DMS53 treated with DMSO at 0.1 percent for 48 hours (cell line): ENCODE results near the gene RXRA.

Experiments used
- DNase-seq: peaks from one replicate; lab custom pipeline; 2025; ENCODE audit not compliant: unreplicated experiment; lab: John Stamatoyannopoulos, UW

RXRA gene

DNA sequence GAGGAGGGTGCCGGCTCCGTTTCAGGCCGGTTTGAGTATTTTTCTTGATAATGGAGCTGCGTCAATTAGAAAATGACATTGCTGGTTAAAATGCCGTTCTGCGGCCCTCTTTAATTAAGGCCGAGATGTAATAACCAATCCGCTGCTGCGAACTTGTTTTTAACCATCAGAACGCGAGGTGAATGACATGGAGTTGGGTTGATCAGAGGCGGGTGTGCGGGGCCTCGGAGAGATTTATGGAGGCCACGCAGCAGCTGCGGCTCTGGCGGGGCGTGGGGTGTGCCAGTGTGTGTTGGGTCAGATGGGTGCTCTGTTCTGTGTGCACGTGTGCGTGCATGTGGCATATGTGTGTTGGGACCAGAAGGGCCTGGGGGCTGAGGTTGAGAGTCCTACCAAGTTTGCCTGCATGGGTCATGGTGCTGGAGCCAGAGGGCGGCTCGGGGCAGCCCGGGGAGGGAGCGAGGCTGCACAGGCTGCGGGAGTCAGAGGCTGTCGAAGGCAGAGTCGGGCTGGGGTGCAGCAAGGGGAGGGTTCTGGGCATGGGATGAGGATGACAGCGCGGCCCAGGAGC, 25.4 kb downstream of the RXRA start:
- DNase-seq: no peak

DNA sequence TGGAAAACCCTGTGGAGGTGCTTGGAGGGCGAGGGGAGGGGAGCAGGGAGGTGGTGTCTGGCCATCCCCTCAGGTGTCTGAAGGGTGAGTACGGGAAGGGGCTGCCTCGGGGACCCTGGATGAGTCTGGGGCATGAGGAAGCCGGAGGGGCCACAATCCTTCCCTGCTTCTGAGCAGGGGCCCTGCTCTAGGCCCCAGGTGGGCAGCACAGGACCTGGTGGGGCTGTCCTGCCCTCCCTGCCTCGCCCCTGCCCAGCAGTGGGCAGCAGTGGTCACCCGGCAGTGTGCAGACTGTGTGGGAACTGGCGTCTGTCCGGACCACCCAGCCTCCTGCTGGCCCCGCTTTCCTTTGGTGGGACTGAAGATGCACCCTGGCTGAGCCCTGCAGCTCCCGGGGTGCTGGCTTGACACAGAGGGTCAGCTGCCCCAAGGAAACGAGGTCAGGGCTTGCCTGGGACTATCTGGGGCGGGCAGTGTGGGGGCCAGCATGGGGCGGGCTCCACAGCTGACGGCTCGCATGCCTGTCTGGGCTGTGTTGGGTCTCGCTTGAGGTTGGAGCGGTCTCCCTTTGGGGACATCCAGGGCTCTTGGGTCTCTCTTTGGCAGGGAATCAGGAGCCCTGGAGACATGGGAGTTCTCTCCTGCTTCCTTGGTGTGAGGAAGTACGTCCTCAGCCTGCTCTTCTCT, 26.1 kb downstream of the RXRA start:
- DNase-seq: no peak

- DNase-seq: no peak
Observed at GRCh38 chr9:134353539-134353938, 27.3 kb downstream of the RXRA start.

GRCh38 chr9:134355158-134355557, 28.9 kb downstream of the RXRA start:
- DNase-seq: no peak

DNA sequence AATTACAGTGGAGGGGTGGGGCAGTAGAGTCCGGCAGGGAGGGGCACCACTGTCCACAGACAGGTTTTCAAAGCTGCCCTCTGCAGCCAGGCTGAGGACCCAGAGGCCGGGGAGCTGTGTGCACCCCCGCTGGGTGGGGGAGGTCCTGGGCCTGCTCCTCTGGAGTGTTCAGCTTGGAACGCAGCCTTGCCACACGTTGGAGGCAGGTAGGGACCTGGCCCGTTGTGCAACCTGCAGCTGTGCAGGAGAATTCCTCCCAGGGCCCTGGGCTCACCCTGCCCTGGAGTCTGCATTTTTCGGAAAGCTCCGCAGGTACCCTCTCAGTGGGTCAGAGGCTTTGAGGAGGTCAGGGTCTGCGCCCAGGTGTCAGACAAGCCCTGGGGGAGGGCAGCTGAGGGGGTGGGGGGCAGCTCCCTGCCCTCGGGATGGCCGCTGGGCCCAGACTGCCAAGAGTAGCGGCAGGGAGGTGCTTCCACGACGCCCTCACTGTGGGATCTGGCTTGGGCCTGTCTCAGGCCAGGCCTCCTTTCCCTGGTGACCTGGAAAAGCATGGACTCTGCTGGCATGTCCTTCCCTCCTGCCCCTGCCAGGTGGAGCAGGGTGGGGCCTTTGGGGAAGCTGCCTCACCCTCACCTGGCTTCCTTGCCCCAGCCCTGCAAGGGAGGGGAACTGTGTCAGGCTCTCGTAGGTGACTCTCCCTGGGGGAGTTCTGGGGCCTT, 29.5 kb downstream of the RXRA start:
- no peak for DNase-seq

DNA sequence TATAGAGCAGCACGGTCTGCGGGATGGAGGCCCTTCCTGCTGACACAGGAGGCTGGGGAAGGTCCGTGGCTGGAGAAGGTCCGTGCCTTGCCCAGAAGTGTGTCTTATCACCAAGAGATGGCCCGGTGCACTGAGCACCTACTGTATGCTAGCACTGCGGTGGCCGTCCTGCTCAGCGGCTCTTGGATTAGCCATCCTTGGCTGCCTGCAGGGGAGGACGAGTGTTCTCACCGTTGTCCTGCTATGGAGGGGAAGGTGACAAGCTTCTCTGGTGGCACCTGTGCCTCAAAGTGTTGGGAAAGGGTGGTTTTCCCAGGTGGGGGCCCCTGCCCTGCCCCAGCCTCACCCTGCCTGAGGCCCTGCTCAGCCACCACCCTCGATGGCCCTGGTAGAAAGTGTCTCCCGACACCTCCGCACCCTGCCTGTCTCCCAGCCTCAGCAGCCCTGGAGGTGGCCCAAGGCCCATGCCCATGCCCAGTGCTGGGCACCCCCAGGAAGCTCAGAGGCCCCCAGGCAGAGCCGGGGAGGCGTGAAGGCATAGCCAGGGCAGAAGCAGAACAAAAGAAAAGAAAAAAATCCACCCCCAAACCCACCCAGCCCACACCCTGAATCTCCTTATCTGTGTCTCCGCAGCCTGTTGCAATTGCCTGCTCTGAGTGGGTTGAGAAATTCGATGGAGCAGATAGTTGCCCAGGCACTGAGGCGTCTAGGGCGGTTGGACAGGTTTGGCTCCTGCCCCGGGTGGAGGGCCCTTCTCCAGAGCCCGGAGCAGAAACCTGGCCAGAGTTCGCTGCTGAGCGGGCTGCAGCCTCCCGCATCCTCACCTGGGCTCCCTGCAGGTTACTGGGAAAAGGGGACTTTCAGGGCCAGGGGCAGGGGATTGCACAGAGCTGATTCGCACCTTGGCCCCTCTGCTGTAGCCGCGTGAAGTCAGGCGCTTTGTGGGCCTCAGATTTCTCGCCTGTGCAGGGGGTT, 30.5 kb downstream of the RXRA start:
- no peak for DNase-seq

DNA sequence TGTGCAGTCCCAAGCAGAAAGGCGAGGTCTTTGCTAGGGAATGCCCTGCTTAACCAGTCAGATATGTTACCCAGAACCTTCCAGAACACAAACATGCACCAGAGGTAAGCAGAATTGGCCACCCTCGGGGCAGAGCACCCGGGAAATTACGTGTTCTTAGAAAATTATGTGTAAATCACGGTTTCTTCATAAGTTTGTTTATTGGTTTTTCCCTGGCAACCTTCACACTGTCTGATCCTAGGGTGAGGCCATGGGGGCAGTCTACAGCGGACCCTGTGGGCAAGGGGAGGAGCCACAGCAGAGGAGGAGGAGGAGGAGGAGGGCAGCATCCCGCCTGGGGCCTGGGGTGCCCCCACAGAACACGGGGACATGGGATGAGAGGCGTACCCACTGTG, 31.4 kb downstream of the RXRA start:
- DNase-seq: no peak

DNA sequence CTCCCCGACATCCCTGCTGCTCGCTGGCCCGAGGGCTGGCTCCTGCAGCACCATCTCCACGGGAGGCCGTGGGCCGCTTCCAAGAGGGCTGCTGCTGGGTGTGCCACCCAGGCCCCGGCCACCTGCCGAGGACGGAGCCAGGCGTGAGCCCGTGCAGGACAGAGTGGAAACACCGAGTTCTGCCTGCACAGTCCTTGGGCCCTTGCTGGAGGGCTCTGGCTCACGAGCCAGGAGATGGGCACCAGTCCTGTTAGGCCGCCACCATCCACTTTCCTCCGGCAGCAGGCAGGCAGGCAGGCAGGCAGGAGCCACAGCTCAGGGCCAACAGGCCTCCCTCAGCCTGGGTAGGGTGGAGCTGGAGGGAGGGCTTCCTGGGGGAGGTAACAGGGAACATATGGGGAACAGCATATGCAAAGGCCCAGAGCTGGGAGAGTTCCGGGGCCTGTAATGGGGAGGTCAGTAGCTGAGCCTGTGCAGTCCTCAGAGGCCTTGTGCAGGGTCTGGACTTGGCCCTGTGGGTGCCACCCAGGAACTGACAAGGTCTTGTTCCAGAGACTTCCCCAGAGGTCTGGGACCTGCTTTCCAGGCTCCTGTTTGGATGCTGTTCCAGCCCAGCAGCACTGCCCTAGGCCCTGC, 31.9 kb downstream of the RXRA start:
- no peak for DNase-seq

DNA sequence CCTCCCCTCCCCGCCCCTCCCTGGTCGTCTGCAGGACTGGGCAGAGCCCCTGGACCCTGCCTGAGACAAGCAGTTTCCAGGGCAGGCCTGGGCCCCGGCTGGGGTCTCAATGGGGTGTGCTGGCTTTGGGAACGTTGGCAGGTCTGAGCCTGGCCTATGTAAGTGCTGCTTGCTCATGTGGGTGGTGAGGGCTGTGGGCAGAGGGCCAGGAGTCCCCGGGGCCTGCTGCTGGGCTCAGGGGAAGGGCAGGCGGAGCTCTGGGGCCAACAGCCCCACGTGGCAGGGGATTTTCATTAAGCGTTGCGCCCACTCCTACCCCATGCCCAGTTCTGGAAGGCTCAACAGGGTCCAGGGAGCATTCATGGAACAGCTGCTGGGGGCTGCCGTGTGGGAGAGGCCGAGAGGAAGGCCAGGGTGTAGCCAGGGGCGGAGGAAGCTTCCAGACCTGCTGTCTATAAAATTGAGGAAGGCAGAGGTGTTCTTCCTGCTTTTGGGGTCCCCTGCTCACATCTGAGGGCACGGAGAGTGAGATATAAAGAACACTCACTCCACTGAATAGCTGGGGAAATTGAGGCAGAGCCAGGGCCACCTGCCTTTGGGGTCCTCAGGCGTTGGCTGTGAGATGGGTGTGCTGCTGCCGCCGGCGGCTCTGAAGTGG, 32.5 kb downstream of the RXRA start:
- DNase-seq: no peak

- DNase-seq: no peak
Observed at GRCh38 chr9:134359493-134360179, 33.4 kb downstream of the RXRA start.

DNA sequence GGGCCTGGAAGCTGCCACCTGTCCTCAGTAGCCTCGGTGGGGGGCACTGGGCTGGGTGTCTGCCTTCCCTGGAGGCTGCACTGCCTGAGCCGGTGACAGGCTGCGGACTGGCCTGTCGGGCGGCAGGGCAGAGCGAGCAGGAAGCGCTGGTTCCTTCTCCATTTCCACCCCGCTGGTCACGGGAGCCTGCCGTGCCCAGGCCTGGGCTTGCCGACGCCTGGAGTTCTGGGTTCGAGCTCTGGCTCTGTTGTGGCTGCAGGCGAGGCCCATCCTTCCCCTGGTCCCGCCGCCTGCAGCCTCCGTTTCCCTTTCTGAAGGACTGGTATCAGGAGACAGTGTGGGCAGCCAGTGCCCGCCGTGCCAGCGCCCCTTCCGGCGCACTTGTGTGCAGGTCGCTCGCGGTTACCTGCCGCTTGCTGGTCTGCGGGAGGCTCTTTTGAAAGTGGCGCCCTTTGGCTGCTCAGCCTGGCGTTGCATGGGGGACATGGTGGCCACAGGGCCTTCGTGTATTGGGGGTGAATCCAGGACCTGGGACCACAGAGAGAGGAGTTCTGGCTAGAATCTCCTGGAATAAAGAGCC, 34.0 kb downstream of the RXRA start:
- no peak for DNase-seq

- no peak for DNase-seq
Observed at GRCh38 chr9:134360897-134361296, 34.6 kb downstream of the RXRA start.

DNA sequence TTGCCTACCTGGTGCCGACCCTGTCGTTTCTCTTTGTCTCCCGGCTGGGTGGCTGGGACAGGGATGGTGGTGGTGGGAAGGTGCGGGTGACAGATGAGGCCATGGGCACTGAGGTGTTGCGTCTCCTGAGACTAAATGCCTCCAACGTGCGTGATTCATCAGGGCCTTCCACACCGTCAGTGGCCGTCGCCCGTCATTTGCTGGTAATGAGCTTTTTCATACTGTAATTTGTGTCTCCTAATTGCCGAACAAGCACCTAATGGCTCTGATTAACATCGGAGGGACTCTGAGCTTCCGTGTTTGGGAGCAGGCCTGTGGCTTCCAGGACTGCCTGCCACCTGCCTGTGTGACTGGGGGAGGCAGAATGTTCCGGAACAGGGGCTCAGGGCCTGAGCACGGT, 35.2 kb downstream of the RXRA start:
- DNase-seq: no peak

GRCh38 chr9:134361843-134362414, 35.7 kb downstream of the RXRA start:
- DNase-seq: no peak

DNA sequence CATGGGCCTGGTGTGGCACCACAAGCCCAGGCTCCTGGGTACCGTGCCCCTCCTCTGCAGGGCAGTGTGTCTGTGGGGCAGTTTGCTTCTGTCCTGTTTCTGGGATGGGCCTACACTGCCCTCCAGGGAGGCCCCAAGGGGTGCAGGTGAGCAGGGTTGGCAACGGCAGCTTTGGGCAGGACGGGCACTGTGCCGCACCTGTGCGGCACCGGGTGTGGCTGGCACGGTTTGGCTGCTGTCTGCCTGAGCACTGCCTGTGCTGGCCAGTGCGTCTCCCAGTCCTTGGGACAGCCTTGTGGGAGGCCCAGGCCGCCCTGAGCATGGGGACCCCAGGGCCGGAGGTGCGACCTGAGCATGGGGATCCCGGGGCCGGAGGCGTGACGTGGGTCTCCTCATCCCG, 37.2 kb downstream of the RXRA start:
- DNase-seq: no peak

DNA sequence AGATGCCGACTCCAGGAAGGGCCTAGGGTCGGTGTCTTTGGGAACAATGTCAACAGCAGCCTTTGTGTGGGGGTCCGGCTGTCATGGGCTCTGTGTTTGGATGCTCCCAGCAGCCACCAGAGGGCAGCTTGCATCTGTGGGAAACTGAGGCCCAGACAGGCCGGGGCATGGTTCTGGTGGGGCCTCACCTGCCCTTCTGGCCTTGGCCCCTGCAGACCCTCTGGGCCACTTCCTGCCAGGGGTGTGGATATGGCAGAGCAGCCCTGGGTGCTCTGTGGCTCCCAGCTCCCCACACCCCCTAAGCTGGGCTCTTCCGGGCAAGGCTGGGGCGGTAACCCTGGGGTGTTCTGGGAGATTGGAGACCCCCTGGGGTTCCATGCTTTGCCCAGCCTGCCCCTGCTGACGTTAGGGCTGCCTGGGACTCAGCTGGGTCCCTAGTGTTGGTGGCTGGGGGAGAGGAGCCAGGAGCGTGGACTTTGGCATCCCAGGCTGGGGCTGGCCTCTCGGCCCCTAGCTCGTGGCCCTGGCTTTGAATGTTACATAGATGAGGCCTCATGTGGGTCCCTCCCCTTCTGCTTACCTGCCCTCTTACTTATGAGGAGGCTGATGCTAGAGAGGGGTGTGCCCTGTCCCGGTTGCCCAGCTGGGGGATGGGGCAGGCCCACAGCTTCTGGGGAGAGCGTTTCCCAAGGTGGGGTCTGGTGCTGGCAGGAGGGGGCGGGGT, 38.3 kb downstream of the RXRA start:
- no peak for DNase-seq

DNA sequence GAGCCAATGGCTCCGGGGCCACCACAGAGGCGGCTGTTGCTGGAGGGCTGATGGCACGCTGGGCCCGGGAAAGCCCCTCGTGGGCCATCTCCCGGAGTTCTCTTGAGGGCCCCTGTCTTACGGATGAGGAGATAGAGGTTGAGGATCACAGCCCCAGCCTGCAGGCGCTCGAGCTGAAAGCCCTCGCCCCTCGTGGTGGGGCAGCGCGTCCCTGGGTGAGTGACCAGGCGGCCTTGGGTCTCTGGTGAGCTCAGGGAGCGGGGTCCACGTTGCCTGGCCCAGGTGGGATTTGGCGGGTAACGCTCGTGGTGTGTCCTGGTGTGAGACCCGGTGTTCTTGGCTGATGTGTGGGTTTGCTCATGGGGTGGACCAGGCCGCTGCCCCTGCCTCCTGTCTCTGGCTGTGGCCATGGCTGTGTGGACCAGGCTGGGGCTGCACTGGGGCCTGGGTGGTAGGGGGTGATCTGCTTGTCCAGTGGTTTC, 38.9 kb downstream of the RXRA start:
- DNase-seq: no peak

DNA sequence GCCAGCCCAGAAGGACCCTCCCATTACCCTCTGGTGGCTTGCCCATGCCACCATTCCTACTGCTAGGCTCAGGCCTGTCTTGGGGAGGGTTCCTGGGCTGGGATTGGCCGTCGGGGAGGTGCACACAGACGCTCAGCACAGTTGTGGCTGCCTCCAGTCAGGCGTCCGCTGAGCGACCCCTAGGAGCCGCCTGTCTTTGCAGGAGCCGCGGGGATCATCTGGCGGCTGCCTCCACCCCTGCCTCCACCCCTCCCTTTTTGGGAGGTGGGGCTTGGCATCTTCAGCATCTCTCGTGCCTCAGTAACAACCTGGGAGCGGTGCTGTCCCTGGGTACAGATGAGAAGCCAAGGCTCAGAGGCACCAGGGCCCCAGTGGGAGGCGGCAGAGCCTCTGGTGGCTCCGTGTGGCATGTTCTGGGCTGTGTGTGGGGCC, 39.6 kb downstream of the RXRA start:
- no peak for DNase-seq
